HepG2 (cell line): ENCODE results near the gene CALN1.

ENCODE experiments used
- JUN ChIP-seq: sonication (generic); formaldehyde crosslinking; IDR thresholded peaks from 2 replicates; pipeline ENCODE4 v1.4.0; 2020; ENCODE audit warnings: mild to moderate bottlenecking, missing genetic modification reagents
- PHB2 ChIP-seq: fragments of 450-650 bp; IDR thresholded peaks from 2 replicates; pipeline ENCODE4 v1.6.1; 2018; ENCODE audit not compliant: partially characterized antibody
- PLRG1 ChIP-seq: fragments of 450-650 bp; conservative IDR thresholded peaks from 2 replicates; pipeline ENCODE4 v1.6.1; 2016
- RELA ChIP-seq: sonication (generic); formaldehyde crosslinking; IDR thresholded peaks from 2 replicates; pipeline ENCODE4 v1.4.0; 2020; ENCODE audit warnings: missing genetic modification reagents
- TARDBP ChIP-seq: sonication (generic); formaldehyde crosslinking; IDR thresholded peaks from 2 replicates; pipeline ENCODE4 v1.8.0; 2022; ENCODE audit warnings: mild to moderate bottlenecking, missing genetic modification reagents
- ZNF562 ChIP-seq: sonication (generic); formaldehyde crosslinking; IDR thresholded peaks from 2 replicates; pipeline ENCODE4 v1.8.0; 2022; ENCODE audit warnings: missing genetic modification reagents, borderline replicate concordance
- ZNF629 ChIP-seq: sonication (generic); formaldehyde crosslinking; conservative IDR thresholded peaks from 2 replicates; pipeline ENCODE4 v1.5.0; 2020; ENCODE audit warnings: missing genetic modification reagents
- ZNF709 ChIP-seq: sonication (generic); formaldehyde crosslinking; IDR thresholded peaks from 2 replicates; pipeline ENCODE4 v1.5.0; 2020; ENCODE audit warnings: mild to moderate bottlenecking, missing genetic modification reagents
- TF ChIP-seq, protein P1 (sequence below): sonication (generic); formaldehyde crosslinking; IDR thresholded peaks from 2 replicates; pipeline ENCODE4 v1.5.0; 2020; ENCODE audit warnings: missing genetic modification reagents, mild to moderate bottlenecking, borderline replicate concordance
- TF ChIP-seq, protein P2 (sequence below): sonication (generic); formaldehyde crosslinking; IDR thresholded peaks from 2 replicates; pipeline ENCODE4 v1.8.1; 2022; ENCODE audit warnings: mild to moderate bottlenecking, missing genetic modification reagents

GRCh38 chr7:72153132-72153512 lies 259.0 kb downstream of the CALN1 start:
- TF ChIP-seq PLRG1 (no peak), PHB2 (no peak), ZNF709 (CRISPR knock-in tag) (no peak), JUN (CRISPR knock-in tag) (no peak), TARDBP (CRISPR knock-in tag) (no peak), ZNF562 (no peak), ZNF629 (no peak), RELA (CRISPR knock-in tag) (no peak)
- TF ChIP-seq, protein P1, sequence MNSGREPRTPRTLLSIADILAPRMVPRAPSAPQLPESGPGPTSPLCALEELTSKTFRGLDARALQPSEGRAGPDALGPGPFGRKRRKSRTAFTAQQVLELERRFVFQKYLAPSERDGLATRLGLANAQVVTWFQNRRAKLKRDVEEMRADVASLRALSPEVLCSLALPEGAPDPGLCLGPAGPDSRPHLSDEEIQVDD (CRISPR knock-in tag) = no peak
- TF ChIP-seq, protein P2, sequence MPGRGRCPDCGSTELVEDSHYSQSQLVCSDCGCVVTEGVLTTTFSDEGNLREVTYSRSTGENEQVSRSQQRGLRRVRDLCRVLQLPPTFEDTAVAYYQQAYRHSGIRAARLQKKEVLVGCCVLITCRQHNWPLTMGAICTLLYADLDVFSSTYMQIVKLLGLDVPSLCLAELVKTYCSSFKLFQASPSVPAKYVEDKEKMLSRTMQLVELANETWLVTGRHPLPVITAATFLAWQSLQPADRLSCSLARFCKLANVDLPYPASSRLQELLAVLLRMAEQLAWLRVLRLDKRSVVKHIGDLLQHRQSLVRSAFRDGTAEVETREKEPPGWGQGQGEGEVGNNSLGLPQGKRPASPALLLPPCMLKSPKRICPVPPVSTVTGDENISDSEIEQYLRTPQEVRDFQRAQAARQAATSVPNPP (CRISPR knock-in tag) = no peak
